ENCODE data around the gene SF1.

Gene SF1

DNA sequence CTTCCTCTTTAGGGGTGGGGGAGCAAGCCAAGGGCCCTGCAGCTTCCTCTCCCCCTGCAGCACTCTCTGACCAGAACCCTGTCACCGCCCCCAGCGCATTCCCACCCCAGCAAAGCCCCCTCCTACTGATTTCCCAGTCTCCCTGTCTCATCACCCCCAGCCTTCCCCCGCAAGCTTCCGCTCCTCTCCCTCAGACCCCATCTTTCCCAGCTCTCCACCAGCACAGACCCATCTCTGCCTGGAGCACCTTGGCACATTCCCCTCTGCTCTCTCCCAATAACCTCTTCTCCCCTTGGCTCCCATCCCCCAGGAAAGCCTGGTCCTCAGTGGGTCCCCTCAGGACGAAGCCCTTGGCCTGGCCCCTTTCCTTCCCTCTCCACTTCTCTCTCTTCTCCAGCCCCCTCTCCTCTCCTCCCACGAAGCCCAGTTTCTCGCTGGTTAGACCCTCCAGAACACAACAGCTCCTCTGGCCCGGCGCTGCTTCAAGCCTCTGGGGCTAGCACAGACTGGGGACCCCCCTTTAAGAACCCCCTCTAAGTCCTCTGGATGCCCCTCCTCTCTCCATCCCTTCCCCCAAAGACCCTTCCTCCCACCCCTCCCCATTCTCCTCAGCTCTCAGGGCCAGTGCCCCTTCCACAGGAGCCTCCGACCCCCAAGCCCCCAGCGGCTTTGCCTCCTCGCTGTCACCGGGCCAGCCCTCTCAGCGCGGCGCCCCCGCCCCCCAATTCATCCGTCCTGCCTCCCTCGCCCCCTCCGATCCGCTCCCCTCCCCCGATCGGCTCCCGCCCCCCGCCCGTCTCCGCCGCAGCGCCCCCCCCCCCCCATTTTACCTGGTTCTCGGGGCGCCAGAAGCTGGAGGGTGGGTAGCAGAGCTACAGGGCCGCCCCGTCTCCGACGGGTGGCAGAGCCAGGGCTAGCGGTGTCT, 55.9 kb downstream of the SF1 start:
- CTCF ChIA-PET, result interaction anchor here (1.0 kb wide), 1 partner anchor 34 kb away, joined by 8 read pairs; no protein-coding TSS in a partner anchor
- DNase-seq (ENCODE audit: extremely low spot score), result no peak
- TF ChIP-seq LEF1 (IDR thresholded peaks at IDR 0.05; ENCODE audit: borderline replicate concordance) (no peak), ARNT (IDR thresholded peaks at IDR 0.05) (no peak), FOXK2 (IDR thresholded peaks at IDR 0.05) (no peak), CTBP1 (IDR thresholded peaks at IDR 0.05; ENCODE audit: borderline replicate concordance) (no peak), PKNOX1 (IDR thresholded peaks at IDR 0.05) (no peak), BHLHE40 (IDR thresholded peaks at IDR 0.05; ENCODE audit: borderline replicate concordance) (no peak), FOXA1 (IDR thresholded peaks at IDR 0.05) (no peak), SUZ12 (IDR thresholded peaks at IDR 0.05) (no peak), SP1 (IDR thresholded peaks at IDR 0.05) (no peak), HDGF (IDR thresholded peaks at IDR 0.05; ENCODE audit: borderline replicate concordance) (no peak), ELF4 (IDR thresholded peaks at IDR 0.05) (no peak), FOXM1 (IDR thresholded peaks at IDR 0.05; ENCODE audit: borderline replicate concordance) (no peak), TARDBP (IDR thresholded peaks at IDR 0.05) (no peak), L3MBTL2 (conservative IDR thresholded peaks at IDR 0.05) (no peak), ZNF384 (IDR thresholded peaks at IDR 0.05) (no peak), NFRKB (IDR thresholded peaks at IDR 0.05) (no peak)
- POLR2A ChIA-PET, result no interaction called here

DNA sequence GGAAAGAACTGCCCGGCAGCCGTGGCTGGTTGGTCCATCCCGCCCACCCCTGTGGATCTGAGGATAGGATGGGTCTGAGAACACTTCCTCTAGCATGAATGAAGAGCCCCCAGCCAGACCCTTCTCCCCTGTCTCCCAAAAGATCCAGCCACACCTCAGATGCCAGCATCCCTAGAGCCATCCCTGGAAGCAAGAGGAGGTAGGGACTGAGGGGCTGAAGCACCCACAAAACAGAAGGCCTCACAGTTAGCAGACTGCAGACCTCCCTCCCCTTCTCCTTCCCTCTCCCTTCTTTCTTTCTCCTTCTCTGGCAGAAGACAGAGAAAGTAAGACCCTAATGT, 57.0 kb downstream of the SF1 start:
- no peak for TF ChIP-seq FOXA1 (IDR thresholded peaks at IDR 0.05)
- no peak for TF ChIP-seq CTBP1 (IDR thresholded peaks at IDR 0.05; ENCODE audit: borderline replicate concordance)
- TF ChIP-seq SUZ12 (IDR thresholded peaks at IDR 0.05), result no peak
- no peak for TF ChIP-seq HDGF (IDR thresholded peaks at IDR 0.05; ENCODE audit: borderline replicate concordance)
- no peak for TF ChIP-seq L3MBTL2 (conservative IDR thresholded peaks at IDR 0.05)
- no peak for TF ChIP-seq BHLHE40 (IDR thresholded peaks at IDR 0.05; ENCODE audit: borderline replicate concordance)
- POLR2A ChIA-PET, result no interaction called here
- CTCF ChIA-PET, result no interaction called here
- DNase-seq (ENCODE audit: extremely low spot score), result no peak

DNA sequence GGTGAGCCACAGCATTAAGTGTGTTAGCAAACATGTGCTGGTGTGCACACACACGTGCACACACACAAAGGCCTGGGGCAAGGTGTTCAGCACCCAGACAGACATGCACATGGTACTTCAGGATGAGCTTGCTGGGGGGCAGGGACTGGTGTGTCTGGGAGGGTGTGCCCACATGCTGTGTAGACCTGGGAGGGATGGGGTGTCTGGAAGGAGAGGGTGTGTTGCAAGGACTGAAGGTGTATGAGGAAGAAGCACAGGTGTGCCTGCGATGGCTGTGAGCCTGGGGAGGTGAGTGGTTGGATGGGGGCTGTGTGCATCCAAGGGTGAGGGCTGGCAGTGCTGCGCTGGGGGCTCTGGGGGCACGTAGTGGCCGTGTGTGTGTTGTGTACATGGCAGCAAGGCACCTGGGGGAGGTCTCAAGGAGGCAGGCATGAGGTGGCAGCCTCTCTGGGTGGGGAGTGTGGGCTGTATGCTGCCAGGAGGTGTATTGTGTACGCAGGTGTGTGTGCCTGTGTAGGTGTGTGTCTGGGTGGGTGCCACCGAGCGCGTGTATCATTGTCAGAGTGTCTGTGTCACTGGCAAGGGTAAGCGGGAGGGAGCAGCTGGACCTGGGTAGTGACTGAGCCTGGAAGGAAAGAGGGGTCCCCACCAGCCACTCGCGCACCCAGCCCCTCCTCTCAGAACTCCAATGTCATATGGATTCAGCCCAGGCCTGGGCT, 57.5 kb downstream of the SF1 start:
- CTCF ChIA-PET, result interaction anchor here (2.2 kb wide), 1 partner anchor 32 kb away, joined by 7 read pairs; no protein-coding TSS in a partner anchor
- POLR2A ChIA-PET, result no interaction called here
- no peak for DNase-seq (ENCODE audit: extremely low spot score)
- TF ChIP-seq PKNOX1 (IDR thresholded peaks at IDR 0.05) (no peak), BHLHE40 (IDR thresholded peaks at IDR 0.05; ENCODE audit: borderline replicate concordance) (no peak), CTBP1 (IDR thresholded peaks at IDR 0.05; ENCODE audit: borderline replicate concordance) (no peak), NFRKB (IDR thresholded peaks at IDR 0.05) (no peak), L3MBTL2 (conservative IDR thresholded peaks at IDR 0.05) (no peak), ARNT (IDR thresholded peaks at IDR 0.05) (no peak), FOXA1 (IDR thresholded peaks at IDR 0.05) (no peak), SUZ12 (IDR thresholded peaks at IDR 0.05) (no peak), ZNF384 (IDR thresholded peaks at IDR 0.05) (no peak), LEF1 (IDR thresholded peaks at IDR 0.05; ENCODE audit: borderline replicate concordance) (no peak), SP1 (IDR thresholded peaks at IDR 0.05) (no peak), FOXM1 (IDR thresholded peaks at IDR 0.05; ENCODE audit: borderline replicate concordance) (no peak), TARDBP (IDR thresholded peaks at IDR 0.05) (no peak), FOXK2 (IDR thresholded peaks at IDR 0.05) (no peak), ELF4 (IDR thresholded peaks at IDR 0.05) (no peak), HDGF (IDR thresholded peaks at IDR 0.05; ENCODE audit: borderline replicate concordance) (no peak)

GRCh38 chr11:64720167-64720566, 58.2 kb downstream of the SF1 start:
- ChIA-PET CTCF (interaction anchor here (2.2 kb wide), 1 partner anchor 31 kb away, joined by 7 read pairs; no protein-coding TSS in a partner anchor), POLR2A (no interaction called here)
- no peak for DNase-seq (ENCODE audit: extremely low spot score)
- TF ChIP-seq L3MBTL2 (conservative IDR thresholded peaks at IDR 0.05) (no peak), CTBP1 (IDR thresholded peaks at IDR 0.05; ENCODE audit: borderline replicate concordance) (no peak), FOXA1 (IDR thresholded peaks at IDR 0.05) (no peak), NFRKB (IDR thresholded peaks at IDR 0.05) (no peak), PKNOX1 (IDR thresholded peaks at IDR 0.05) (no peak), ARNT (IDR thresholded peaks at IDR 0.05) (no peak), FOXK2 (IDR thresholded peaks at IDR 0.05) (no peak), TARDBP (IDR thresholded peaks at IDR 0.05) (no peak), FOXM1 (IDR thresholded peaks at IDR 0.05; ENCODE audit: borderline replicate concordance) (no peak), ELF4 (IDR thresholded peaks at IDR 0.05) (no peak), BHLHE40 (IDR thresholded peaks at IDR 0.05; ENCODE audit: borderline replicate concordance) (no peak), ZNF384 (IDR thresholded peaks at IDR 0.05) (no peak), SUZ12 (IDR thresholded peaks at IDR 0.05) (no peak), HDGF (IDR thresholded peaks at IDR 0.05; ENCODE audit: borderline replicate concordance) (no peak), SP1 (IDR thresholded peaks at IDR 0.05) (no peak), LEF1 (IDR thresholded peaks at IDR 0.05; ENCODE audit: borderline replicate concordance) (no peak)

- POLR2A ChIA-PET, result no interaction called here
These were observed 58.9 kb downstream of the SF1 start for GRCh38 chr11:64719406-64719805.

More at GRCh38 chr11:64719406-64719805, 58.9 kb downstream of the SF1 start:
- CTCF ChIA-PET, result interaction anchor here (0.9 to 2.2 kb wide), 2 partner anchors 9 to 31 kb away, joined by 3 to 7 read pairs; no protein-coding TSS in a partner anchor
- TF ChIP-seq FOXM1 (IDR thresholded peaks at IDR 0.05; ENCODE audit: borderline replicate concordance) (no peak), NFRKB (IDR thresholded peaks at IDR 0.05) (no peak)
- DNase-seq (ENCODE audit: extremely low spot score), result no peak
